ENCODE measurements around the gene SUGP1.

The SUGP1 gene

DNA sequence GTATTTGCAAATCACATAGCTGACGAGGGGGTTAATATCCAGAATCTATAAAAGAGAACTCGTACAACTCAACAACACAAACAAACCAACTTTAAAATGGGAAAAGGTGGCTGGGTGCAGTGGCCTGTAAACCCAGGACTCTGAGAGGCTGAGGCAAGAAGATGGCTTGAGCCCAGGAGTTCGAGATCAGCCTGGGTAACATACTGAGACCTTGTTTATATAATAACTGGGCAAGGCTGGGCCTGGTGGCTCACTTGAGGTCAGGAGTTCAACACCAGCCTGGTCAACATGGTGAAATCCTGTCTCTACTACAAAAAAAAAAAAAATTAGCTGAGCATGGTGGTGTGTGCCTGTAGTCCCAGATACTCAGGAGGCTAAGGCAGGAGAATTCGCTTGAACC, 25.4 kb downstream of the SUGP1 start:
- DNase-seq: no peak

DNA sequence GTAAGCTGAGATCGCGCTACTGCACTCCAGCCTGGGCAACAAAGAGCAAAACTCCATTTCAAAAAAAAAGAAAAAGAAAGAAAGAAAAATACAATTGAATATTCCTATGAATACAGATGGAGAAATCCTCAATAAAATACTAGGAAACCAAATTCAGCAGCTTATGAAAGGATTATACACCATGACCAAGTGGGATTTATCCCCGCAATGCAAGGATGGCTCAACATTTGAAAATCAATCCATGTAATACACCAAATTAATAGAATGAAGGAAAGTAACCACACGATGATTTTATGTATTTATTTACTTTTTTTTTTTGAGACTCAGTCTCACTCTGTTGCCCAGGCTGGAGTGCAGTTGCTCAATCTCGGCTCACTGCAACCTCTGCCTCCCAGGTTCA, 27.7 kb downstream of the SUGP1 start:
- no peak for DNase-seq

DNA sequence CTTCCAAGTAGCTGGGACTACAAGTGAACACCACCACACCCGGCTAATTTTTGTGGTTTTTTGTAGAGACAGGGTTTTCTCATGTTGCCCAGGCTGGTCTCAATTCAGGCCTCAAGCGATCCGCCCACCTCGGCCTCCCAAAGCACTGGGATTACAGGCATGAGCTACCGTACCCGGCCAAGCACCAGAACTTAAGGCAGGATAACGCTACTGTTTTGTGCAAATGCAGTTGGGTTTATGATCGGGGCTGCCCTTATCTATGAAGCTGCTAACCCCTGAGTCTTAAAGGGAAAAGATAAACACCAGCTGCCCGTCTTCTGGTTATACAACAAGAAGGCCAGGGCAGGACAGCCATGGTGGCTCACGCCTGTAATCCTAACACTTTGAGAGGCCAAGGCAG, 34.6 kb downstream of the SUGP1 start:
- no peak for DNase-seq

- DNase-seq: no peak
Observed at GRCh38 chr19:19280561-19280960, 39.7 kb downstream of the SUGP1 start.

- DNase-seq: no peak
Observed at GRCh38 chr19:19279853-19280252, 40.5 kb downstream of the SUGP1 start.

DNA sequence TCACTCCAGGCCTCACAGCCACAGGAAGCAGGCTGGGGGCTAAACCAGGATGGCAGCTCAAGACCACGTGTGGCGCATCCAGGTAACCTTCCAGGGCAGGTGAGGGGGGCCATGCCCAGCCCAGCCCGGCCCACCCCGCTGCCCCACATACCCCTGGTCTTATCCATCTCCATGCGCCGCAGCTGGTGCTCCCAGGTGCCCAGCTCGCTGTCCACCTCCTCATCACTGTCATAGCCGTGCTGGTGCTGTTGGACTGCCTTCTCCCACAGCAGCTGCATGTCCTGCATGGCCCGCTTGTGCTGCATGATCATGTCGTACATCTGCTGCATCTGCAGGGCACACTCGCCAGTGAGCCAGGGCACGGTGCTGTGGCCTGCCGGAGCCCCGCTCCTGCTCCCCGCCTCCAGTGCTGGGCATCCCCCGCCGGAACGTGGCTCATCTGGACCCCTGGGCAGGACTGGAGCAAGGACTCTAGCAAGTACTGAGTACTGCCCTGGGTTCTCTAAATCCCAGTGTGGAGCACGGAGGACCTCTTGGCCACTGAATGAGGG, 41.2 kb downstream of the SUGP1 start:
- DNase-seq: no peak

- DNase-seq: no peak
Observed at GRCh38 chr19:19278315-19278714, 42.0 kb downstream of the SUGP1 start.

DNA sequence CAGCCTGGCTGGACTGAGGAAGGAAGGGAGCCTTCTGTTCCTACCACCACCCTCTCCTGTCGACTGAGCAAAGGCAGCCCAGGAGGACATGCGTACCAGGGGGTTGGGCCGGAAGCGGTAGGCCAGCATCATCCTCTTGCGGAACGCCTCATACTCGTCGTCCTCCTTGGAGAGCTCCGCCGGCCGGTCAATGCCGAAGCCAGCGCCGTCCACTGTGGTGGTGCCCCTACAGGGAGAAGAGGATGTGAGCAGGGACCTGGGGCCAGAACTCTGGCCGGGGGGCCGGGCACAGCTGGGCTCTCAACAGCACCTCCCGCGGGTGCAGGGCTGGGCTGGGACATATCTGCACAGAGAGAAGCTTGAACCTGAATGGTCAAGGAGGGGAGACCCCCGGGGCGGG, 43.5 kb downstream of the SUGP1 start:
- no peak for DNase-seq

- DNase-seq: no peak
Observed at GRCh38 chr19:19276386-19276785, 43.9 kb downstream of the SUGP1 start.

DNA sequence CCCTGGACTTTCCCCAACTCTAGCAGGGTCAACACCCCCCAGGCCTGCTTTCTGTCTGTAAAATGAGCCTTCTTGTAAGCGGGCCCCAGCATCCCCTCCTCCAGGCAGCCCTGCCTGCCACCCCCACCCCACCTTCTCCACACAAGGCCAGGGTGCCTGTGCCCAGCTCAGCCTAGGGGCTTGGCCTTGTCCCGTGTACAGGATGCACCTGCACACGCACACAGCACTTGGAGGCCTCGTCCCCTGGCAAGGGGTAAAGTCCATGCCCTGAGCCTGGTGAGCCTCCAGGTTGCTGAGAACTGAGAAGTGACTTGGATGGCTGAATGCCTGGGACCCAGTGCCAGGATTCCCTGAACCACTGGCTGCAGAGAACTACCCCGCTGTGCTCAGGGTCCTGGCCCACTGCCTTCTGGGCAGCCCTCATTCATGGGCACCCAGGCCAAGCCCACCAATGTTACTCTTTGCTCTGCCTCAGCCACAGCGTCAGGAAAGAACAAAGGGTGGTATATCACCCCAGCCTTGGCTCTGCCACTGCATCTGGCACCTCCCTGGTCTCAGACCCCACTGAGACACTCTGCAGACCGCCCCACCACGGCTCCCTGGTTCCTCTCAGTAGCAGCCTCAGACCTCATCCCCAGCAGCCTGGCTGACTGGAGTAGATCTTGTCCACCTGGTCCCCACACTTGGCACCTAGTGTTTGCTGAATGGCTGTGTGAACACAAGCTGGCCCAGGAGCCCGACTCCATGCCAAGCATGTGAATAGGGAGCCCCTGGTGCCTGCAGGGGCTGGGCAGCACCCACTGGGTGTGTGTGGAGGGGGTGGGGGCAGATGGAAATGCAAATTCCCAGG, 45.4 kb downstream of the SUGP1 start:
- no peak for DNase-seq

DNA sequence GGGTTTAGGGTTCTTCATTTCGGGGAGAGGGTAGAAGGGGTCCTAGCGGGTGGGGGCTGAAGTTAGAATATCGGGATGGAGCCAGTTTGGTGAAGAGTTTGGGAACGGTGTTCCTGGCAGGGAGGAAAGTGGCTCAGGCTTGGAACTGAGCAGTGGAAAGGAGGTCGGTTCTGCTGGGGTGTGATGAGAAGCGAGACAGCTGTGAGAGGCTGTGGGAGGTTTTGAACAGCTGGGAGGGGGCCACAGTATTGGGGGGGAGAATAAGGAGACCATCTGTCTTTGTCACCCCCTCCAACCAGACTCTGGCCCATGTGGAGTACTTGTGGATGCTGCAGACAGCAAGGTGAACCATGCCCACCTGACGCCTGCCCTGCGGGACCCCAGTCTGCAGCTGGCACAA, 46.2 kb downstream of the SUGP1 start:
- DNase-seq: no peak

GRCh38 chr19:19271828-19272599, 48.3 kb downstream of the SUGP1 start:
- no peak for DNase-seq

DNA sequence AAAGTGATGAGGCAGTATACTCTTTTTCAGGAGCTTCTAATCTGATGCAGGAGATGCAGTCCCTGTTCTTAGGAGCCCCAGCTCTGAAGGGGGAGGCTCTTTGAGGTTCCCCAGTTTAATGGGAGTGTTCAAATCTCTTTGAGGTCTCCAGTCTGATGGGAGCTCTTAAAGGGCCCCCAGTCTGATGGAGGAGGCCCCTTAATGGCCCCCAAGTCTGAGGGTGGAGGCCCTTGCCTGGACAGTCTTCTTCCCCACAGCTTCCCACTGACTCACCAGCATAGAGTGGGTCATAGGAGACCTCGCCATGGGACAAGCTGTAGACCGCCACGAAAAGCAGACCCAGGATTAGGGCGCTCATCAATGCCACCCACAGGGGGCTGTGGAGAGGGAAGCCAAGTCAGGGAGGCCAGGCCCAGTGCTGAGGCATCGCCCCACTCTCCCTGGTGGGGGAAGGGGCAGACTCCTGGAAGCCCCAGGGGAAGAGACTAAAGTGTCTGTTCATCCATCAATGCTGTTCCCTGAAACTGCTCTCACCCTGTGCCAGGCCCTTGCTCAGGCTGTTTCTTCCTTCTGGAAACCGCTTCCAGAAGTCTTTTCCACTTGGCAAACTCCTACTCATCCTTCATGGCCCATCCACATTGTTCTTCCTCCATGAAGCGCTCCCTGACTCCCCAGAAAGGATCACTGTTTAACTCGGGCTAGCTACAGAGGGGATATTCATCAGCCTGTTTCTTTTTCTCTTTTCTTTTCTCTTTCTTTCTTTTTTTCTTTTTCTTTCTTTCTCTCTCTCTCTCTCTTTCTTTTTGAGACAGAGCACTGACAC, 49.3 kb downstream of the SUGP1 start:
- no peak for DNase-seq

DNA sequence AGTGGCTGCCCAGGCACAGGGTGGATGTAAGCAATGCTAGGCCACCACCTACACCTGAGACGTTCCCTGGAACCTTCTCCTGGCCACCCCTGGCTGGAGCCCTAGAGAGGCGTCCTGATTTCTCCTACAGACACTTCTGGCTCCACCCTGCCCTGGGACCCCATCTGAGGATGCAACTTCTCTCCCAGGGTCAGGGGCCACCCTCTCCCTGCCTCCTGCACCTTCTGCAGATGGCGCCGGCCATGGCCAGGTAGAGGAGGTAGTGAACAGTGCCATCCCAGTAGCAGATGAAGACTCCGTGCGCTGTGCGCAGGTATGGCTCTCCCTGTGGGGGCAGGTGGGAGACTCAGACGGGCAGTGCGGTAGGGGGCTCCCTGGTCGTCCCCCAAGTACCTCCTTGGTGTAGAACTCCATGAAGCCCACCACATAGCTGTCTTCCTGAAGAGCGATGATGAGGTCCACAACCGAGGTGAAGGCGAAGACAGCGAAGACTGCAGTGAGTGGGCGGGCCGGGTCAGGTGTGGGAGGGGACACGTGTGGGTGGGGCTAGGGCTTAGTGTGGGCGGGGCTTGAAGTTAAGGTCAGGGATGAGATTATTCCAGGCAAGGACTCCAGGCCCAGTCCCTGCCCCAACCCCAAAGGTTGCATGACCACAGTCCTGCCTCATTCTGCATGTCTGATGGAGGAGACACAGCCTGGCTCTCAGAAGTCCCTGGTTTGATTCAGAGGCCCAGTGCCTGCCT, 50.2 kb downstream of the SUGP1 start:
- DNase-seq: no peak

GRCh38 chr19:19268453-19269385, 51.6 kb downstream of the SUGP1 start:
- no peak for DNase-seq

GRCh38 chr19:19267305-19267704, 53.0 kb downstream of the SUGP1 start:
- DNase-seq: no peak

GRCh38 chr19:19263886-19264487, 56.3 kb downstream of the SUGP1 start:
- no peak for DNase-seq

GRCh38 chr19:19262190-19263057, 57.9 kb downstream of the SUGP1 start:
- no peak for DNase-seq

- DNase-seq: no peak
Observed at GRCh38 chr19:19261350-19262189, 58.7 kb downstream of the SUGP1 start.
